ENCODE results near the gene NSD2.

The NSD2 gene

GRCh38 chr4:1971456-1972200 lies 100.4 kb downstream of the NSD2 start:
- no peak for DNase-seq (ENCODE audit: low read depth)

- DNase-seq (ENCODE audit: low read depth), result no peak
These were observed 101.2 kb downstream of the NSD2 start for GRCh38 chr4:1972414-1972813.

- DNase-seq (ENCODE audit: low read depth), result no peak
These were observed 102.0 kb downstream of the NSD2 start for GRCh38 chr4:1973218-1973617.

- DNase-seq (ENCODE audit: low read depth), result no peak
These were observed 102.5 kb downstream of the NSD2 start for GRCh38 chr4:1973661-1974060.

GRCh38 chr4:1974840-1975239 lies 103.6 kb downstream of the NSD2 start:
- DNase-seq (ENCODE audit: low read depth), result no peak

- no peak for DNase-seq (ENCODE audit: low read depth)
These were observed 104.2 kb downstream of the NSD2 start for GRCh38 chr4:1975391-1975801.

GRCh38 chr4:1975880-1976279 lies 104.7 kb downstream of the NSD2 start:
- no peak for DNase-seq (ENCODE audit: low read depth)

- no peak for DNase-seq (ENCODE audit: low read depth)
These were observed 105.5 kb downstream of the NSD2 start for GRCh38 chr4:1976416-1977352.

- DNase-seq (ENCODE audit: low read depth), result no peak
These were observed 107.0 kb downstream of the NSD2 start for GRCh38 chr4:1978226-1978625.

- no peak for DNase-seq (ENCODE audit: low read depth)
These were observed 107.7 kb downstream of the NSD2 start for GRCh38 chr4:1978741-1979476.

- no peak for DNase-seq (ENCODE audit: low read depth)
These were observed 108.4 kb downstream of the NSD2 start for GRCh38 chr4:1979477-1980196.

GRCh38 chr4:1980561-1981041 lies 109.4 kb downstream of the NSD2 start:
- no peak for DNase-seq (ENCODE audit: low read depth)

- DNase-seq (ENCODE audit: low read depth), result no peak
These were observed 110.3 kb downstream of the NSD2 start for GRCh38 chr4:1981251-1982058.

- no peak for DNase-seq (ENCODE audit: low read depth)
These were observed 111.2 kb downstream of the NSD2 start for GRCh38 chr4:1982124-1983052.

- DNase-seq (ENCODE audit: low read depth), result no peak
These were observed 112.1 kb downstream of the NSD2 start for GRCh38 chr4:1983053-1983845.

- no peak for DNase-seq (ENCODE audit: low read depth)
These were observed 112.7 kb downstream of the NSD2 start for GRCh38 chr4:1983846-1984405.

GRCh38 chr4:1984406-1985191 lies 113.4 kb downstream of the NSD2 start:
- DNase-seq (ENCODE audit: low read depth), result no peak

GRCh38 chr4:1985294-1985693 lies 114.1 kb downstream of the NSD2 start:
- DNase-seq (ENCODE audit: low read depth), result no peak
